Globus pallidus (tissue), 1 donor: ENCODE measurements around the gene ZNF609.

Experiments
- DNase-seq: peaks from one replicate; pipeline ENCODE4 v3.0.0-alpha.2; 2015; ENCODE audit warnings: low spot score

The ZNF609 gene, protein sequence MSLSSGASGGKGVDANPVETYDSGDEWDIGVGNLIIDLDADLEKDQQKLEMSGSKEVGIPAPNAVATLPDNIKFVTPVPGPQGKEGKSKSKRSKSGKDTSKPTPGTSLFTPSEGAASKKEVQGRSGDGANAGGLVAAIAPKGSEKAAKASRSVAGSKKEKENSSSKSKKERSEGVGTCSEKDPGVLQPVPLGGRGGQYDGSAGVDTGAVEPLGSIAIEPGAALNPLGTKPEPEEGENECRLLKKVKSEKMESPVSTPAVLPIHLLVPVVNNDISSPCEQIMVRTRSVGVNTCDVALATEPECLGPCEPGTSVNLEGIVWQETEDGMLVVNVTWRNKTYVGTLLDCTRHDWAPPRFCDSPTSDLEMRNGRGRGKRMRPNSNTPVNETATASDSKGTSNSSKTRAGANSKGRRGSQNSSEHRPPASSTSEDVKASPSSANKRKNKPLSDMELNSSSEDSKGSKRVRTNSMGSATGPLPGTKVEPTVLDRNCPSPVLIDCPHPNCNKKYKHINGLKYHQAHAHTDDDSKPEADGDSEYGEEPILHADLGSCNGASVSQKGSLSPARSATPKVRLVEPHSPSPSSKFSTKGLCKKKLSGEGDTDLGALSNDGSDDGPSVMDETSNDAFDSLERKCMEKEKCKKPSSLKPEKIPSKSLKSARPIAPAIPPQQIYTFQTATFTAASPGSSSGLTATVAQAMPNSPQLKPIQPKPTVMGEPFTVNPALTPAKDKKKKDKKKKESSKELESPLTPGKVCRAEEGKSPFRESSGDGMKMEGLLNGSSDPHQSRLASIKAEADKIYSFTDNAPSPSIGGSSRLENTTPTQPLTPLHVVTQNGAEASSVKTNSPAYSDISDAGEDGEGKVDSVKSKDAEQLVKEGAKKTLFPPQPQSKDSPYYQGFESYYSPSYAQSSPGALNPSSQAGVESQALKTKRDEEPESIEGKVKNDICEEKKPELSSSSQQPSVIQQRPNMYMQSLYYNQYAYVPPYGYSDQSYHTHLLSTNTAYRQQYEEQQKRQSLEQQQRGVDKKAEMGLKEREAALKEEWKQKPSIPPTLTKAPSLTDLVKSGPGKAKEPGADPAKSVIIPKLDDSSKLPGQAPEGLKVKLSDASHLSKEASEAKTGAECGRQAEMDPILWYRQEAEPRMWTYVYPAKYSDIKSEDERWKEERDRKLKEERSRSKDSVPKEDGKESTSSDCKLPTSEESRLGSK (N-terminal part only)

DNA sequence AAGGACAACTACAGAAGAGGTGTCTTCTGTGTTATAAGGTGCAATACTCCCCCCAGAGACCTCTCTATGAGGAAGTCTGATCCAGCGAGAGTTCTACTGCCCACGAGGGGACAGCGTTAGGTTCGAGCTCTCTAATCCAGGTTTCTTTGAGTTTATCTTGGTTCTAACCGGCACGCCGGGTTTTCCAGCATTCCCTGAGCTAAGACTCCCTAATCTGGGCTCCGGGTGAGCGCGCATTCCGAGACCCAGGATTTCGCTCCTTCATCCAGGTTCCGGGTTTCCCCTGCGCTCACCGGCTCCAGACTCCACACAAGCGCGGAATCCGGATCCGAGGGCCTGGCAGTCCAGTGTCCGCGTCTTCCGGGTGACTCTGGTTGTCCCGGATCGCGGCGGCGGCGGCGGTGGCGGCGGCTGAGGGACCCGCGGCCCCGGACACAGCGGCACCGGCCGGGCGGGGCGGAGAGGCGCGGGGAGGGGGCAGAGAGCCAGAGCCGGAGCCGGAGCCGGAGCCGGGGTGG is at the start of gene ZNF609:
Gene ZNF609, plus strand, starts transcription at position 373 of the 518 bp plus-strand sequence. CDS start 38,842 bp downstream, outside the sequence.
- DNase-seq = peak; percentile 84

DNA sequence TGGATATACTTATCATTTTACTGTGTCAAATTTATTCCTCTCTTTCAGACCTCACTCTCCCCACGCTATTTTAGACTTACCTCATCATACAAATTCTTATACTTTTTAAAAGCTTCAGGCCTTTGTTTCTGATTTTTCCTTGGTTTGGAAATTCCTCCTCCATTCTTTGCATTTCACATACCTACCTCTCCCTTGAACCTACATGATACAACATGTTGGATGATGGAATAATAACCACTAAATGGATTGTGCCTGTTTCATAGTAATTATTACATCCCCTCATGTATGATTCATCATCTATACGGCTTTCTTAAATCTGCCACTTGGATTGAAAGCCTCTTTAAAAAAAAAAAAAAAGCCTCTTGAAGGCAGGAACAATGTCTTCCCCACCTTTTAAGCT is 48.2 kb upstream of the ZNF609 start:
- no peak for DNase-seq

DNA sequence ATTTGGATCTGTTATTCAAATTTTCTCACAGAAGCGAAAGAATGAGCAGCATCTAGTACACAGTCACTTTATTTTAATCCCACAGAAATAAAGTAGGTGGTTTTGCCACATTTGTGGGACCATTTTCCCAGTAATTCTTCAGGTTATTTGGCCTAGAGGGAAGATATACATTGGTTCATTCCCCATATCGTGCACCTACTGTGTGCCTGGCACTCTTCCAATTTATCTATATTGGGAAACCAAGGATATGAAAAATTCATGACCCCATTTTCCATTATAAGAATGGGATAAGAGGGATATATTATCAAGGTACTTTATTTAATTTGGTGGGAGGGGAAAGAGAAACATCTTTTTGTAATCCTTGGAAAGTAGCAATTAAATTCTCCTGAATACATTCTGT is 37.7 kb upstream of the ZNF609 start:
- DNase-seq = no peak

DNA sequence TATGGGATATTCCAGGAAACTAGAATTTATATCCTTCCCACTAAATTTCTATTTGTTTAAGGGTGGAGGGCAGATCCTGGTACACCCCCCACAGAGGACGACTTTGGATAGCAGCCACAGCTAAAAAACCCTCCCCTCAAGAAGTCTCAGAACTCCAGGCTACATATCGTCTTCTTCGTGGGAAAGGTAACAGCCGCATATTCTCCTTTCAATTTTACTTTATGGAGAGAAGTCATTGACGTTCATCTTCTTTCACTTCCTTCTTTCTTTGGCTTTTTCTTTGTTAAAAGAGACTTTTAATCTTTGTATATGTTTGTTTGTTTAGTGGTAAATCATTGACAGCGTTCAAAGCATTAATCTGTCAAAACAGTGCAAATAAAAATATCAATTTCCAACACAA is 36.4 kb upstream of the ZNF609 start:
- DNase-seq = no peak

DNA sequence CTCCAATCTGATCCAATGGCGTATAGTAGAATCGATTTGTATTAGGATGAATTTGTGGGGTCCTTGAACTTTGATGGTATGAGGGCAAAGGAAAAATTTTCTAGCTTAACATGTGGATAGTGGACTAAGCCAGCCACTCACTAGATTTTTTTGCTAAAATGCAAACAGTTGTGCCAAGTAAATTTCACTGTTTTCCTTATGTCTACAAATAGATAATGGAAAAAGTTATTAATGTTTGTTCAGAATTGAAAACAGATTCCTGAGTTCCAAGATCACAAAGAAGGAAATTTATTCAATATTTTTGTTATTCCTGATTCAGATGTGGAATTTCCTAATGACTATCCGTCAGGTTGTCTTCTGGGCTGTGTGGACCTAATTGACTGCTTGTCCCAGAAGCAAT is 35.2 kb upstream of the ZNF609 start:
- no peak for DNase-seq

DNA sequence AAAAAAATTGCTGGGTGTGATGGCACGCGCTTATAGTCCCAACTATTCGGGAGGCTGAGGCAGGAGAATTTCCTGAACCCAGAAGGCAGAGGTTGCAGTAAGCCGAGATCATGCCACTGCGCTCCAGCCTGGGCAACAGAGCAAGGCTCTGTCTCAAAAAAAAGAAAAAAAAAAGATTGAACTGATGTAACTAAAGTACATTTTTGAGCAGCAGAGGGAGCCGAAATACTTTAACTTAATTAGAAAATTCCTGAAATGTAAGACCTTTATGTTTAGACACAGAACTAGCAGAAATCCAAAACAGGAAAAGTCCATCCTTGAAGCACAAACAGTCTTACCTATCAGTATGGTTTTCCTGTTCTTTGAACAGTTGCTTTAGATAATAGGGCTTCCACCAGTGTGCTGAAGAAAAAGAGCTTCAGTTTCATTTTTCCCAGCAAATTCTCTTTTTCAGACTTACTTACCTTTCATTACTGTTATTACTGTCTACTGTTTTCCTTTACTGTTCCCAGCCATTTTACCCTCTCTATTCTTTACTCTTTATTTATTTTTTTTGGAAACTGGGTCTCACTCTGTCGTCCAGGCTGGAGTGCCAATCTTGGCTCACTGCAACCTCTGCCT is 33.4 kb upstream of the ZNF609 start:
- peak; percentile 56 for DNase-seq

DNA sequence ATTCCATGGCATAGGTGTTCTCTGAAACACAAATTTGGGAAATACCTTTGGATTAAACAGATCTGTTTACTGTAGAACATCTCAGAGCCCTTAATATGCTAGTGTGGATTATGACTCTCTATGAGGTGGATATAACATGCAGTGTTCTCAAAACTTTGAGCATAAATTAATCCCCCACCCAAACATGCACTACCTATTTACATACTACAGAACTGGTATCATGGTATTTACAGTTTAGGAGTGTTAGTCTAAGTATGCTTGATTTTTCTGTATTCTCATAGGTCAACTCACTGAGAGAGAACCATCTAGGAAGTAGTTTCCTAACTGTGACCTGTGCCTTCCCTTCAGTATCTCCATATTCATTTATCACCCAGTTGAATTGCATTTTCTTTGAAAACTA is 30.9 kb upstream of the ZNF609 start:
- no peak for DNase-seq

DNA sequence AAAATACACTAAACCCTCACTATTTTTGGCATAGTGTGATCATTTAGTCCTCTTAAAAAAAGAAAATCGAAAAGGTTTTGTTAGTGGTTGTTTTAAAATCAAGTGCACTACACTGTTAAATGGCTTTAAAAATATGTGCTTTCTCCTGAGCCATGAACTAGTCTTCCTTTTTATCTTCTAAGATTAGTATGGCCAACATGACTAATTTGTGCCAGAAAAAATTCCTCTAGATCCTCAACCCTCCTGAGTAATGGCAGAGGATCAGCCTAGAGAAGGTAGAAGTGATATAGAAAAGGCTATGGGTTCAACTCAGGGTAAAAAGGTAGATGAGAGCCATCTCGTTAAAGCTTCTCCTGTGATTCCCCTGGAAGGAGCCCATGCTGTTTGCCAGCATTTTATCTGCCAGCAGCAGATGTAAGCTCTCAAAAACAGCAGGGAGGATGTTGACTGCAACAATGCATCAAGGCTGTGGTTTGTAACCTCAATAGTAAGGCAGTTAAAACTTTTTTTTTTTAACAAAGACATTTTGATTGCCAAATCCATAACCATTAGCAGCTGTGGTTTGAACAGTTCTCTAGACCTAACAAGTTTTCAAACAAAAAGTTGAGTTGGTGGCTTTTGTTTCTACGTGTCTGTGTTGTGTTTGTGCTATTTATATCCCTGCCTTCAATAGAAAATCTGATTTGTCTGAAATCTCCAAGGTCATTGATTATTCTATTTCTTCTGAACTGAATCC is 30.2 kb upstream of the ZNF609 start:
- DNase-seq = no peak

DNA sequence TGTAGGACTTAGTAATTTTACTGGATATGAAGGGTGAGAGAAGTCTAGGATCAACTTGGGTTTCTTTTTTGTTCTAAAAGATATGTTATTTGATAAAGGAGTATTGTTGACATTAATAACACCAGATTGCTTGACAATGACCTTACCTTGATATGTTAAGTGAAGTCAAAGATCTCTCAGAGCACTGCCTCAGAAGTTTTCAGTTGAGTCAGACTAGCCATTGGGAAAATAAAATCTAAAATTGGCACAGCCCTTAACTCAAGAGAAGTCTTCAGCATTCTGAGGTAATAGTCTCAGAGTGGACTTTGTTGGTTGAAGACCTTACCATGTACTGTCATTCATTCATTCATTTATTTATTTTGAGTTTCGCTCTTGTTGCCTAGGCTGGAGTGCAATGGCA is 22.4 kb upstream of the ZNF609 start:
- DNase-seq = no peak

DNA sequence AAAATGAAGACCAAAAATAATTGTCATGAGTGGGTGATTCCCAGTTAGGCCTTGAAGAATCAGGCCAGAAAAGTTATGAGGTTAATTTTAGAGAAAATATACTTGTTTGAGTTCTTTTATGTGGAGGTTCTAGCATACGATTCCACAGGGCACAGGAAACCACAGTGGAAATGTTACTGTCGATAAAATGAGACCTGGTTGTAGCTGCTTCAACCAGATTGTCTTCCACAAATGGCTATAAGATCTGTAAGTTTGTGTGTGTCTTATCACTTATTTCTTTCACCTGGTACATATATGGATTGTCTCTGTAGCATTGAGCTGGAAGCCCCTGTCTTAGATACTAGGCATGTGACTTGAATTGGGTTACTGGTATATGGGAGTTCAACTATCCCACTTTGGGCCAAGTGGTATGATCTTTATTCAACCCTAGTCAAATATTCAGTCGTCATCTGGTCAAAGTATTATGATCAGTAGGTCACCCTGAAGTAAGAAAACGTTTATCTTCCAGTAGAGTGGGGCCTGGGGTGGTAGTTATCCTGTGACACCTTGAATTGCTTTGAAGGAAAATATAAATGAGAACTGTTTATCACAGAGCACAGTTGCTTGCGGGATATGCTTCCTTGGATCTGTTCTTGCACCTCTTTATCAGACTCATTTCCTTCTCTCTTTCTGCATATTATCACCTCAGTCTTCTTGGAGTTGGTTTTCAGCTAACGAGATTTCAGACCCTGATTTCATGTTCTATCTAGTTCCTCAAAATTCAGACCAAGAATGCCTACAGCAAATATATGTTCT is 21.5 kb upstream of the ZNF609 start:
- DNase-seq = no peak

DNA sequence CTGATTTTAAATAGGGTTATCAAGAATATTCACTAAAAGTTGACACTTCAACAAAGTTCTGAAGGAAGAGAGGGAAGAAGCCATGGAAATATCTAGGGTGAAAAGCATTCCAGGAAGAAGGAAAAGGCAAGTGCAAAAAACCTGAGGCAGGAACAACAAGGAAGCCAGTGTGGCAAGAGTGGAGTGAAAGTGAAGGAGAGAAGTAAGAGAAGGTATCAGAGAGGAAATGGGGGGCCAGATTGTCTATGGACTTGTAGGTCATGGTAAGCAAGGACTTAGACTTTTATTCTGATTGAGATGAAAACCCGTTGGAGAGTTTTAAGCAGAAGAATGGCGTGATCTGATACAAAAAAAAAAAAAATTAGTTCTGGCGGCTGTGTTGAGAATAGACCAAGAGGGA is 18.5 kb upstream of the ZNF609 start:
- DNase-seq = no peak

DNA sequence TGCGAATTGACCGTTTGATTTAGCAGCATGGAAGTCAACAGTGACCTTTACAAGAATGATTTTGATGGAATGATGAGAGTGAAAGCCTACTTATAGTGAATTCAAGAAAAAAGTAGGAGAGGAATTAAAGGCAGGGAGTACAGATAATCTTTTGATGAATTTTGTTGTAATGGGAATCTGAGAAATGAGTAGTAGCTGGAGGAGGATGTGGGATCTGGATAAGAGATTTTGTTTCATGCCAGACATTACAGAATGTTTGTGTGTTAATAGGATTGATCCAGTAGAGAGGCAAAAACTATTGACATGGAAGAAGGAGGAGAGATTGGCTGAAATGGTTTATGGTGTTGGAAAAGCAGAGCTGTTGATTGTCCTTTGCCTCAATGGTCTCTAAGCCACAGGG is 17.4 kb upstream of the ZNF609 start:
- no peak for DNase-seq

DNA sequence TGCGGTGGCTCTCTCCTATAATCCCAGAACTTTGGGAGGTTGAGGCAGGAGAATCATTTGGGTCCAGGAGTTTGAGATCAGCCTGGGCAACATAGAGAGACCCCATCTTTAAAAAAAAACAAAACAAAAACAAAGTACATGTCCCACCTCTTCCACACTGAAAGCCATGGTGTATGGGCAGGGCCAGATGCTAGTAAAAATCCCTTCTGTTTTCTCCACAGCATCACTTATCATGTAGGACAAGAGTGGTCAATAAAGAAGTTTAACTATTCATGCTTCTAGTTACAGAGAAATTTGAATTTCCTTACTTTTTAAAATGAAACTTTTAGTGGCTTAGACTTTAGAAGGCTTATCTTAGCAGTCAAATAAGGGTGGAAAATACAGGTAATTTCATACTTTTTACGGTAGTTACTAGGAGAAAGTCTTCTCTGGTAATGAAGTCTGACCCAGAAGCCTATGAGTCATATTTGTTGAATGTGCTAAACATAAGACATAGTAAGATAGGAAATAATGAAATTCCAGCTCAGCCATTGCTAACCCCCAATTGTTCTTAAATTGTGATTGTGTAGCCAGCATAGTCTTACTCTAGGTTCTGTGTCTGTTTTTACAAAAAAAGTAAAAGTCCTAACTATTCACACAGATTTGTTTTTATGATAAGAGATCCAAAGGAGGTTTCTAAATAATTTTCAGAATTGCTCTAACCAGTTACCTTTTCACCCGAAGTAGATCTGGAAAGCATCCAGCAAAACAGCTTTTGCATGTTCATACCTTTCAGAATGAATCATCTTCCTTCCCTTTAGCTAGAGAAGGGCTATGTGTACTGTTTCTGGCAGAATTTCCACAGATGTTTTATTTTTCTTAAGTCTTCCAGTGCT is 16.4 kb upstream of the ZNF609 start:
- no peak for DNase-seq

DNA sequence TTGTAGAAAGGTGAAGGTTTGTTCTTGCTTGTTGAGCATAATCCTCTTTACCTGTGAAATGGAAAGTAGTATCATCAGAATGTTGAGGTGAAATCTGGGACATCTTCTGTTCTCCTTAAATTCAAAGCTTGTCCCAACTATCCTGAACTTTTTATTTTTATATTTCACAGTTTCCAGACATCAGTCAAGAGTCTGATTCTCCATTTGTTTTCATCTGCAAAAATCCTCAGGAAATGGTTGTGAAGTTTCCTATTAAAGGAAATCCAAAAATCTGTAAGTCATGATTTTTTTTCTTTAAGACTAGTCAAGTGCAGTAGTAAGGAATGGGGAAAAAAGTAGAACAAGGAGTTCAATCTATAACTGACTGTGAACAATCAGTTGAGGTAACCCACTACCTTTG is 15.5 kb upstream of the ZNF609 start:
- DNase-seq = no peak

DNA sequence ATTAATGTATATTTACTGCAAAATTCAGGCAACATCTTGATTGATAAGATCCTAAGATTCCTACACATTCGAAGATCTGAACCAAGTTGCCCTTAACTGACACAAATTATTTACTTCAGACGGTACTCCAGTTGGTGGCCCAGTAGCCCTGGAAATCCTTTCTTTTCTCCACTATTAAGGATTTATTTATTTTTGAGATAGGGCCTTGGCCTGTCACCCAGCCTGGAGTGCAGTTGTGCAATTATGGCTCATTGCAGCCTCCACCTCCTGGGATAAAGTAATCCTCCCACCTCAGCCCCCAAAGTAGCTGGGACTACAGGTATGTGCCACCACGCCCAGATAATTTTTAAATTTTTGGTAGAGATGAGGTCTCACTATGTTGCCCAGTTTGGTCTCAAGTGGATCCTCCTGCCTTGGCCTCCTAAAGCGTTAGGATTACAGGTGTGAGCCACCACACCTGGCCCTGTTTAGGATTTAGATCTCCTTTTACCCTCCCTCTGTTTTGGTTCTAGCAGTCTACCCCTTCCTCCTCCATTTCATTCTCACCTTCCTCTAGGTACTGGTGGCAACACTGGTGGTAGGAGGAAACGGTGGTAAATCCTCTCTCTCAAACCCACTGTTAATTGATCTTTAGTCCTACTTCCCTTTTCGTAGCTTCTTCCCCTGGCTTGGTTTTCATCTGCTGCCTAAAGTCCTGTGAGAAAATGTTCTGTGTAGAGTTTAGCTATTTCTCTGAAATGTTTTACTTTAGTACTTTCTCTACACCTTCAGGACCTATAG is 12.7 kb upstream of the ZNF609 start:
- DNase-seq = no peak

DNA sequence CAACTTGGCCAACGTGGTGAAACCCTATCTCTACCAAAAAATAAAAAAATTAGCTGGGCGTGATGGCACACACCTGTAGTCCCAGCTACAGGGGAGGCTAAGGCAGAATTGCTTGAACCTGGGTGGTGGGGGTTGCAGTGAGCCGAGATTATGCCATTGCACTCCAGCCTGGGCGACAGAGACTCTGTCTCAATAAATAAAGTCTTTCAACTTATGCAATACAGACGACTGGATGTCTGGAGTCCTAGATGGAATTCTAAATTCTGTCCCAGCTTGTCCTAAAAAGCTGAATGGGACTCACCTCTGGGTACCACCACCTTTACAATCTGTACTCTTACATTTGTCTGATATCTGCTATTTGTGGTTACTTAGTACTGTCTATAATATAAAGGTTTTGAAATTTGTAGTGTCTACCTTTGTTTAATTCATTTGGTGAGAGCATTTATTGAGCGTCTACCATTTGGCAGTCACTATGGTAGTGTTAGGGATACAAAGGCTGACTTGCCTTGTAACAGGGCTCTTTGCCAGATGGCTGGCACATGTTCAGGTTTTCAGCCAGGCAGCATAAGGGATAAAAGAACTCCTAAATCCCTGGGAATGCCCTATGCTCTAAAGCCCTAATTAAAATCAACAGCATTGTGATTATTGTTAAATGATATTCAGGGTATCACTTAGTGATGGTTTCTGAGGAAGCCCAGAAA is 7.2 kb upstream of the ZNF609 start:
- DNase-seq = peak; percentile 70

DNA sequence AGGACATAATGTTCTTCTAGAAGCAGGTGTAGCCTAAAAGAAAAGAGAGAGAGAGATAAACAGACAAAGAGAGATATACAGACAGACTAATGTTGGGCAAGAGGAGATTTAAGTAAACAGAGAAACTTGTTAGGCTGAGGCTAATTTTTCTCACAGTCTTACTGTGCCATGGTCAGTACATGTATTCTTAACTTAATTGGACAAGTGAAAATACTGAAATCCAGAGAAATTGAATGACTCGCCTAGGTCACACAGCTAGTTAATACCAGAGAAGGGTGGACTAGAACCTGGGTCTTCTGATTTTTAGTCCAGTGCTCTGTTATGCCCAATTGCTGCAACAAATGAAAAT is 6.7 kb upstream of the ZNF609 start:
- DNase-seq = no peak

DNA sequence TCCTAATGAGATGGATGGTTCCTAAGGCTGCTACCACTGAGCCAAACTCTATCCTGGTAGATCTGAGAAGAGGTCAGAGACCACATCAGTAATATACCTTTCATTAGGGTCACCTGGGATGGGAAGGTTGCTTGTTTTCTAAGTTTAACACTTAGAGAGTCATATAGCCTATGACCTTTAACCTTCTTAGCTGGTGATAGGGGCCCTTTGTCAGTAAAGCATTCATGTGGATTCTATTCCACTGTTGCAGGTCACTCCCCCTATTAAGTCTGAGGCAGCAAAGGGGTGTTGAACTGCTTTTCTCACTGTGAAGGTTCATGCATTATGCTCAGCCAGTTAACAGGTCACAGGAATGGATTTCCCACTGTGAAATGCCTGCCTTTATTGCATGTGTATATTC is 6.1 kb upstream of the ZNF609 start:
- DNase-seq = no peak
